HG02763 (cell line): ENCODE results near the gene AMHR2.

Experiments
- ATAC-seq: cut with Tn5 transposase; IDR thresholded peaks from one replicate; pipeline ENCODE4 v1.9.1; 2021; ENCODE audit warnings: mild to moderate bottlenecking, moderate library complexity; ENCODE audit not compliant: unreplicated experiment

AMHR2 gene

GRCh38 chr12:53452159-53453077 lies 28.8 kb downstream of the AMHR2 start:
- peak; percentile 33 for ATAC-seq

DNA sequence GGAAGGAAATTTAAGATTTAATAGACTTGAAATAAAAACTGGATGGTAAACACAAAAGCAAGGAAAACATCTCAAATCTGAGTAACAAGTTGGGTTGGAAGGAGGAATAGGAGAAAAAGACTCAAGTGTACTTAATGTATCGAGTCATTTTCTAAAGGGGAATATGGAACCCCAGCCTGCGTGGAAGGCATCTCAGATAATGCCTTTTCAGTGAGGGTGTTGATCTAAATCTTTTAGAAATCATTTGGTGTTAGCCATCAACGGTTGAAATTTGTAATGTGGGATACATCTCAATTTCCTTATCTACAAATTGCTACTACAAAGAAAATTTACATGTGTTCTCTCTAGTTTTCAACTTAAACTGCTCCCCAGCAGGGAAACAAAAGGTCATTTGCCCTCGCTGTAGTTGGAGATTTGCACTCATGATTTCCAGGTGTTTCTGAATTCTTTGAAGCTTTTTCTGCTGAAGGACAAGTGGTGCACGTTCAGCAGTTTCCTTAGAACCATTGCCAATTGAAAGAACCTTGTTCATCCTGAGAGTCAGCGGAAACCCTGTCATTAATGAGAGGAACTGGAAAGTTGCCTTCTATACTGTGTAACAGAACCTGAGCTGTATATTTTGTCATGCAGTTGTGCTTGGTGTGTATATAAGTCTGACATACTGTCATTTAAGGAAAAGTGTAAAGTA lies 30.4 kb downstream of the AMHR2 start:
- ATAC-seq, result no peak

DNA sequence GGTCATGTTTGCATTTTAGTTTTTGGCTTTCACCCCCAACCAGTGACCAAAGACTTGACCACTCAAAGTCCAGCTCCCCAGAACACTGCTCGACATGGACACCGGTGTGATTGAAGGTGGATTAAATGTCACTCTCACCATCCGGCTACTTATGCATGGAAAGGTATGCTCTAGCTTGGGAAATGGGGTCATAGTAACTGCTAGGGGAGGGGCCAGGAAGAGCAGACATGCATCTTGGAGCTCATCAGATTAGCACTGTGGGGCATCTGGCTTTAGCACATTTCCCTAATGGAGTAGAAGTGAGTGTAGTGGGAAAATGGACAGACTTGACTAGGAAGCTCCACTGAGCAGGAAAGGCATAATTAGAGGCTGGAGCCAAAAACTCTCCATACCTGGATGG lies 31.1 kb downstream of the AMHR2 start:
- no peak for ATAC-seq

DNA sequence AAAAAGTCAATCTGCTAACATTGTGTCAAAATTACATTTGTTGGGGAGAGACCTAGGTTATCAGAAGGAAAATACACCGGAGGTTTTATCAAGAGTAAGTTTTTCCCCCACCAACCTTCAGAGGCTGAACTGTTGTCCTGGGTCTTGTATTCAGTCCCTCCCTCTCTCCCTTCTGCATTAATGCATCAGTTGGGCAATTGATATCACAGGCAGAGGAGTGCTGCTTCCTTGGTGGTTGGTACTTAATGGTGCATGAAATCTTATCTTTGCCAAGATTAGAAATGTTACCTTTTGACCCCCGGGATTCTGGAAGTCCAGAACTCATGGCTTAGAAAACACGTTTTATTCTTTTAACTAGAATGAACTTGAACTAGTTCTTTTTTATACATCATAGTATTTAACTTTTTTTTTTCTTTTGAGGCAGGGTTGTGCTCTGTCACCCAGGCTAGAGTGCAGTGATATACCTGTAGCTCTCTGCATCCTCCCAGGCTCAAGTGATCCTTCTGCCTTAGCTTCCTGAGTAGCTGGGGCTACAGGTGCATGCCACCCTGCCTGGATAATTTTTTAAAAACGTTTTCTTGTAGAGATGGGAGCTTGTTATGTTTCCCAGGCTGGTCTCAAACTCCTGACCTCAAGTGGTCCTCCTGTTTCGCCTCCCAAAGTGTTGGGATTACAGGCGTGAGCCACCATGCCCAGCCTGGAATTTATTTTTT lies 33.2 kb downstream of the AMHR2 start:
- ATAC-seq, result no peak

DNA sequence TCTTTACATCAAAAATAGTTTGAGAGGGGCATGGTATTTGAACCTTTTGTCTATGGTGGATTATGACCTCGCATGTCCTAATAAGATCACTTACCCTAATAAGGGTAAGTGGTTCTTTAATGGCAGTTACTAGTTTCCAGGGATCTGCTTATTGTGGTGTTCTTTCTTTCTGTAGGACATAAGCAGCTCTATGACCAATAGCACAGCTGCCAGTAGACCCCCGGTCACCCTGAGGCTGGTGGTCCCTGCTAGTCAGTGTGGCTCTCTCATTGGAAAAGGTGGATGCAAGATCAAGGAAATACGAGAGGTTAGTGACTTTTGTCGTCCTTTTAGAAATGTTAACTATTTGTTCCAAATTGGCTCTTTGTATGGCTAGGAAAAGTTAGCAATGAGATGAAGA lies 35.4 kb downstream of the AMHR2 start:
- ATAC-seq, result no peak

- ATAC-seq, result no peak
Measured at GRCh38 chr12:53461059-53461458, 37.4 kb downstream of the AMHR2 start.

DNA sequence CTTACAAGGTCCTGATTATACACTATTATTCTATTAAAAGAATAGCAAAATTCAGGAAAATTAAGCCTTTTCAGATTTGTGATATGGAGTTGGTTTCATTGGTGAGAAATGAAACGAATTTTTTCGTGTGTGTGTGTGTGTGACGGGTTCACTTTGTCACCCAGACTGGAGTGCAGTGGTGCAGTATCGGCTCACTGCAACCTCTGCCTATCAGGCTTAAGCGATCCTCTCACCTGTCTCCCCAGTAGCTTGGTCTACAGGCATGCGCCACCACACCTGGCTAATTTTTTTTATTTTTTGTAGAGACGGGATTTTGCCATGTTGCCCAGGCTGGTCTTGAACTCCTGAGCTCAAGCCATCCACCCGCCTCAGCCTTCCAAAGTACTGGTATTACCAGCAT lies 37.9 kb downstream of the AMHR2 start:
- no peak for ATAC-seq

- no peak for ATAC-seq
Measured at GRCh38 chr12:53462935-53463334, 39.3 kb downstream of the AMHR2 start.

DNA sequence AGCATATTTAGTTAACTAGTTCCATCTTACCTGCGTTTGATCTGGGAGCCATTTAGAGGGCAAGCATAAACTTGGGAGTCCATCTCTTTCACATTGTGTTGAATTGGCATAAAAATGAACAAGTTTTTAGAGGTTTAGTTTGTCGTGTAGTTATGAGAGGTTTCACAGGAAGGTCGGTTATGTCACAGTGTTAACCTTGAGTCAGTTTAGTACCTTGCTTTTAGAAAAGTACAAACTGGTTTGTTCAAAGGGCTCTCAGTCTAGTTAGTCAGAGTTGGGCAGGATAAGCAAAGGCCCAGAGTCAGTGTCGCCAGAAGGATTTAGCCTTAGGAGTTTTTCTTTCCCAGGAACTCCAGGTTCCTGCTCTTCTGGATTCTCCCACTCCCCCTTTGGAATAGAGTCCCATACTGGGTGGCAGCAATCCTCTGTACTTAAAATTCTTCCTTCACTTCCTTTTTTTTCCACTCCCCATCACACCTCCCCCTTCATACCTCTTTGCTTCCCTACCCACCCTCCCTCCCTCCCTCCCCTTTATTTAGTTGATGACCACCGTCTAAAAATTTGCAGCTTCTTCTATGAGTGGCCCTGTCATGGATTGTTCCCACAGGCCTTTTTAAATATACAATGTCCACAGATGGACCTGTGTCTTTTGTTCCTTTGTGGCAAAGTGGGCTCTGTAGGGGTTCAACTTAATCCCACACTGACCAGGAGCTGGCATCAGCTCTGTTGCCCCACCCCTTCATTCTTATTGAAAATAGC lies 40.3 kb downstream of the AMHR2 start:
- ATAC-seq, result no peak

DNA sequence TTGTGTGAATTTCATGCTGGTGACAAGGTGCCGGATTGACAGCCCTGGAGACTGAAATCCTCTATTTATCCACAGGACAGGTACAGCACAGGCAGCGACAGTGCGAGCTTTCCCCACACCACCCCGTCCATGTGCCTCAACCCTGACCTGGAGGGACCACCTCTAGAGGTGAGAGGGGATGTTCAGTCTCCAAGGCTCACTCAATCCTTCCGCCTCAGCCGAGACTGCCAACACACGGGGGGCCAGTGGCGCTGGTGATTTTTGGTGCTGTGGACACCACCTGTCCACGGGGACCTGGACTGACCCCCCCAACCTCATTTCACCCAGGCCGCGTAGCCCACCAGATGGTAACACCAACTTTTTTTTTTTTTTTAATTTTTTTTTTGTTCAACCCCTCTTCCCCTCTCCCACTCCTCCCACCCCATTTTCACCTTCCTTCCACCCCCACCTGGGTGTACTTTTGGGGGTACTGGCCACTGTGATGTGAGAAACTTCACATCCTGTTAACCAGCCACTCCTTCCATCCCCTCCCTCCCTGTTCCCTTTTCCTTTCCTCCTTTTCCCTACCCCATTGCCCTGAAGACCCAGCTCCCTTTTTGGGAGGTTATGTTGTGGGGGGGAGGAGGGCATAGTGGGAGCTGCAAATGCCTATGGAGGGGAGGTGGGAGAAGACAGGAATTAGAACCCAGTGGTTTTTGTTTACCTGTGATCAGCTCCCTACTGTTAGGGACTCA lies 41.2 kb downstream of the AMHR2 start:
- ATAC-seq, result no peak

DNA sequence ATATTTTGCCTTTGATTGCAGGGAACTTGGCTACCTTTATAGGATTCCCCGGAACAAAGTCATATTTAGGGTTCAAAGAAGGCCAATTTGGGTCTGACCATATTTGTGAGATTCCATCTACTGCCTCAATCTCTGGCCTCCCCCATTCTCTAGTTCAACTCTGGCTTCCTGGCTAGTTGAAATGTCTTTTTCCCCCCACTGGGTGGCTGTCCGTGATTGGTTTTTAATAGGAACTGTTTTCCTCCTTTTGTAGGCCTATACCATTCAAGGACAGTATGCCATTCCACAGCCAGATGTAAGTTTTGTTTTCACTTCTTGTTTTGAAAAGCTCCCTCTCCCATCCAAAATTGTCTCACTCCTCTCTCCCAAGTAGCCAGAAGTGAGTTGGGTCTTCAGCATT lies 42.0 kb downstream of the AMHR2 start:
- ATAC-seq, result no peak

GRCh38 chr12:53466640-53467039 lies 43.0 kb downstream of the AMHR2 start:
- ATAC-seq, result no peak

DNA sequence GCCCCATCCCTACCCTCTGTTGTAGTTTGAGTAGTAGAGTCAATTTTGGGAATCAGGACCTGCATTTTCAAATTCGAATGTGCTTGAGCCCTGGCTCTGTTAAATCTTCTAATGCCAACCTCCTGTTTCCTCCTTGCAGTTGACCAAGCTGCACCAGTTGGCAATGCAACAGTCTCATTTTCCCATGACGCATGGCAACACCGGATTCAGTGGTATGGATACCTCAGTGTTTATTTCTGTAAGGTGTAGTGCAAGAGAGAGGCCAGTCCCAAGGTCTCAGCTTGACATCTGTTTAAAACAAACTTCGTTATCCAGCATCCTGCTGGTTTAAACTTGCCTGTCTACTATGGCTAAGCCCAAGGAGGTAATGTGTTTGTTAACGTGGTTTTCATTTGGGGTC lies 43.4 kb downstream of the AMHR2 start:
- no peak for ATAC-seq

DNA sequence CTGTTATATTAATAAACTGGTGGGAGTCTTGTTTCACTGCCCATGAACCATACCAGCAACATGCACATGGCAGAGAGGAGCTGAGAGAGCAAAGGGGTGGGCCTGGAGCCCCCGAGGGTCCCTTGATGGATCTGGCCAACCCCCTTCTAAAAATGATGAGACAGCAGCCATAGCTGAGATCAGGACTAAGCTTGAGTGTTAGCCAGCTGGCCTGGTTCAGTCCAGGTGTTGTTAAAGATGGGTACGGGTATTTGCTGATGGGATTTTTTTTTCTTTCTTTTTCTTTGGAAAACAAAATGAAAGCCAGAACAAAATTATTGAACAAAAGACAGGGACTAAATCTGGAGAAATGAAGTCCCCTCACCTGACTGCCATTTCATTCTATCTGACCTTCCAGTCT lies 44.2 kb downstream of the AMHR2 start:
- ATAC-seq, result no peak

GRCh38 chr12:53468282-53468681 lies 44.6 kb downstream of the AMHR2 start:
- no peak for ATAC-seq

DNA sequence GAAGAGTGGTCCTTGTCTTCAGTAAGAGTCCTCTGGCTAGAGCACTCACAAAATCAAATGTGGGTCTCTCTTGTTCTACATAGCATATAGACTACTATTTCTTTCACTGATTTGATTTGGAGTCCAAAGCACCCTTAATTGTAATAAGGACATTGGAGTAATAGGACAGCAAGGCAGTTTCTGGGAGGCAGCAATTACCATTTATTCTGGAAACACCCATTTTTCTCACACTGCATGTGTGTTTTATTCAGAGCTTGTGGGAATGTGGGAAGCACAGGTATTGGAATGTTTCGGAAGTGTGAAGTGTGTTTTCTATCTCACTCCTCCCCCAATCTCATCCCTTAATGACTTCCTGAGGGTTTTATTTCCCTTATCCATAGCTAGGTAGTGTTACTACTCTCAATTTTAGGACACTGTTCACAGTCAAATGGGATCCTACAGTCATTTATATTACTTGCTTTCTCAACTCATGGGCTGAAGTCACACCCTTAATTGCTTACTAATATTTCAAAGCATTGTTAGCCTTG lies 48.5 kb downstream of the AMHR2 start:
- no peak for ATAC-seq

DNA sequence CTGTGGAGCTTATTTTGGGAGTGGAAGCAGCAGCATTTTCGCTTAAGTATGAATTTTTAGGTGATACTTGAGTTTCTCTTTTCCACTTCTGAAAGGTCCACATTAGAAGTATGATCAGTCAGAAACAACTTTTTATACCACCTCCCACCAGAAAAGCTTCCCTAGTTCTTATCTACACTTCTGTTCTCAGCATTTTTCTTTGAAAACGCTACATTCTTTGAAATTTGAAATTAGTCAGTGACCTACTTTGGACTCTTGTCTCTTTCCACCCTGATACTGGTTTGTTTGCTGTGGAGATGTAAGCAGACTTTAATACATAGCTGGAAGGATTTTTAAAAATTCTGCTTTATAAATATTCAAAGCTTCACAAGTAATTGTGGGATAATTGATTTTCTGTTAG lies 50.4 kb downstream of the AMHR2 start:
- no peak for ATAC-seq

- no peak for ATAC-seq
Measured at GRCh38 chr12:53474819-53475218, 51.2 kb downstream of the AMHR2 start.

DNA sequence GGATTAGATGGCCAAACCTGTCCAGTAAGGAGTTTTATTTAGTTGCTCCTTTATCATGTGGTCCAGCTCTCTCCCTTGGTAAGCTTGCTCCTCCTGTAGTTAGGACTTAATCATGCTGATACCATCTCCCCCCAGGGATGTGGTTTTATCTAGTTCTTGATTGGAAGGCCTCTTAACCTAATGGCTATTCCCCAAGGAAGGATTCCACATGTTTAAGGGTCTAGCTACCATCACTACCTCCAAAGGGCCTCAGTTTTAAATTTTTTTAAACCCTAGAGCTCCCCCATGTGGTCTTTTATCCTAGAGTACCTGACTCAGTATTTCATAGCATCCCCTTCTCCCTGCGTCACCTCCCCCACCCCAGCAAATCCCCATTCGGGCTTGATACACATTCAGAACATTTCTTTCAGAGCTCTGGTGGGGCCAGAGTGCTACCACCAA lies 53.1 kb downstream of the AMHR2 start:
- ATAC-seq, result no peak

GRCh38 chr12:53478865-53479264 lies 55.2 kb downstream of the AMHR2 start:
- ATAC-seq, result no peak
